MG63 (cell line): ENCODE results near the gene TEX261. TPM values are rescaled to one million over a fixed set of nuclear protein-coding genes. Genes with fewer than 3 reads are reported as not detected.
A peak's percentile ranks its signal among the peaks of the same experiment; 100 is the strongest.
"Not testable (repeated sequence)": the region's sequence is repeated elsewhere in the genome, so short reads cannot be mapped to it uniquely, and the experiment has no call there.

Experiments used
- DNase-seq: peaks from one replicate; pipeline ENCODE4 v3.0.0-alpha.2; 2020
- H3K27me3 ChIP-seq: fragments of 250-450 bp; sonication (Bioruptor Pico); 2 replicates; pipeline ENCODE4 v1.5.1; 2020; ENCODE audit warnings: mild to moderate bottlenecking, moderate library complexity
- H3K36me3 ChIP-seq: fragments of 250-450 bp; sonication (Bioruptor Pico); 2 replicates; pipeline ENCODE4 v1.5.1; 2020; ENCODE audit warnings: mild to moderate bottlenecking, moderate library complexity
- H3K4me3 ChIP-seq: fragments of 250-450 bp; sonication (Bioruptor Pico); 2 replicates; pipeline ENCODE4 v1.5.1; 2020; ENCODE audit warnings: mild to moderate bottlenecking, moderate library complexity
- H3K9me3 ChIP-seq: fragments of 250-450 bp; sonication (Bioruptor Pico); 2 replicates; pipeline ENCODE4 v1.5.1; 2020; ENCODE audit warnings: mild to moderate bottlenecking, moderate library complexity
- total RNA-seq: library from RNA; depleted of rRNA; stranded (reverse); fragments of >200 nt; shearing (Covaris generic); gene quantifications from 2 replicates; pipeline ENCODE4 v1.2.3, GENCODE V29; 2014; ENCODE audit warnings: low replicate concordance; rRNA removed

Gene TEX261
- 39.8 and 78.4 TPM in 2 replicates for total RNA-seq

DNA sequence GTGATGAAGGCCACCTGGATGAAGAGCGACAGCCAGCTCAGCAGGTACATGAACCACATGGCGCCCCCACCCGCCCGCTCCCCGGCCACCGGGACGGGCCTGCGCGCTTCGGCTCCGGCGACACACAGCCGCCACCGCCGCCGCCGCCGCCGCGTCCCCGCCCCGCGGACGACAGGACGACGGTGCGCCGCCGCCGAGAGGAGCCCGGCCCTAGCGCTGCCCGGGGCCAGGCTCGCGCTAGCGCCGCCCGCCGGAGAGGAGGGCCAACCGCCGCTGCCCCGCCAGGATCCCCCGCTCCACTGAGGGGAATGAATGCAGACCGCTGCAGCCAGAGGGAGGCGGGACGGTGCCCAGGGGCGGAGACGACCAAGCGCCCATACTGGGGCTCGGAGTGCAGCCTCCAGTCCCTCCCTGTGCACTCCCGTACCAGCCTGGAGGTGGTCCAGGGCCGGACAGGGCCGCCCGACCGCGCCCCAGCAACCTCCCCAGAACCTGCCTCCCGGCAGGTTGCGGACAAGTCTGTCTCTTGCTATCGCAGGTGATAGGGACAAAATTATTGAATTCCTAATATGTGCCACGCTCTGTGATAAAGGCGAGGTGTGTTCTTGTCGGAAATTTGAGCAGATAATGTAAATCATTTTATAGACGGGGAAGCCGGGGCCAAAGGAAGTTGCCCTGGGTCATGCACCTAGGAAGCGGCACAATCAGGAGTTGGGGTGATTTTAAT is at the start of gene TEX261:
TEX261 (minus strand) TSS at position 175 of the 727 bp plus-strand sequence; CDS start at position 59, 116 bp downstream.
- H3K27me3 ChIP-seq, result no peaks in the 10 kb centered on the region
- peak; percentile 92 for DNase-seq
- H3K36me3 ChIP-seq, result peaks cover 10% of the 10 kb centered on the region
- no peaks in the 10 kb centered on the region for H3K9me3 ChIP-seq
- H3K4me3 ChIP-seq, result peak within 1 kb of the TSS; percentile 91

DNA sequence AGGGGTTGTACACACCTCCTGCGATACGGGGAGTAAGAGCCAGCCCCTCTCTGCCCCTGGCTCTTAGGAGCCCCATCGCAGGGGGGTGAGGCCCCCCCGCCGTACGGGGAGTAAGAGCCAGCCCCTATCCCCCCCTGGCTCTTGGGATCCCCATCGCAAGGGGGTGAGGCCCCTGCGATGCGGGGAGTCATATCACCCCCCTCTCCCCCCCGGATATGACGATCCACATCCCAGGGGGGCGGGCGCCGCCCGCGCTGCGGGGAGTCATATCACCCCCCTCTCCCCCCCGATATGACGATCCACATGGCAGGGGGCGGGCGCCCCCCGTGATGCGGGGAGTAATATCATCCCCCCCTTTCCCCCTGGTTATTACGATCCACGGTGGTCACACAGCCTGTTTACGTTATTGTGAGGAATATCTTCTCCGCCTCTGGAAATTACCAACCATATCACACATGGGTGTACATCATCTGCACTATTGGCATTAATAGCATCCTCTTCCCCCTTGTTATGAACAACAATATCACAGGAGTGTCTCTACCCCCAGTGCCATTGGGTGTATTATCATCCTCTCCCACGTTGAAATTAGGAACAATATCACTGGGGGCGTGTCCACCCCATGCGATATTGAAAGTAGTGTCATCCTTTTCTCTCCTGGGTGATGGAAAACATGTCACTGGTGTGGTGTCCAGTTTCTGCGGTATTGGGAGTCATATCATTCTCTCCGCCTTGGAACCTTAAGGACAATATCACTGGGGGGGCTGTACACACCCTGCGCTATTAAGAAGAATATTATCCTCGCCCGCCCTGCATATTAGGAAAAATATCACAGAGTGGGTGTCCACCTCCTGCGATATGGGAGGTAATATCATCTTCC is 49.1 kb upstream of the TEX261 start:
- H3K36me3 ChIP-seq, result no peaks in the 10 kb centered on the region
- H3K9me3 ChIP-seq, result no peaks in the 10 kb centered on the region
- no peak overlapping the region for H3K4me3 ChIP-seq
- H3K27me3 ChIP-seq, result no peaks in the 10 kb centered on the region; the same call in 1 of the 2 replicates
- DNase-seq, result no peak

DNA sequence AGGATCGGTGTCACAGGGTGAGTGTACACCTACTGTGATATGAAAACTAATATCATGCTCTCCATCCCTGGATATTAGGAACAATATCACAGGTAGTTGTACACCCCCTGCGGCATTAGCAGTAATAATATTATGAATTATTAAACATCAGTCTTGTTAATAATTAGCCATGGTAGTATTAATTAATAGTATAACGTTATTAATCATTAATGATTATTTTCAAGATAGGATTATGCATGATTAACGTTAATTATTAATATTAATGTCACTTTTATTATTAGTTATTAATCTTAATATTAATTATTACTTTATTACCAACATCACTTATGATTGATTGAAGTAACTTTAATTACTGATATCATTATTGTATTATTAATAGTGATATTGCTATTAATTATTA is 47.6 kb upstream of the TEX261 start:
- no peaks in the 10 kb centered on the region for H3K36me3 ChIP-seq
- no peaks in the 10 kb centered on the region; the same call in 1 of the 2 replicates for H3K27me3 ChIP-seq
- DNase-seq, result no peak
- H3K9me3 ChIP-seq, result no peaks in the 10 kb centered on the region
- H3K4me3 ChIP-seq, result no peak overlapping the region

DNA sequence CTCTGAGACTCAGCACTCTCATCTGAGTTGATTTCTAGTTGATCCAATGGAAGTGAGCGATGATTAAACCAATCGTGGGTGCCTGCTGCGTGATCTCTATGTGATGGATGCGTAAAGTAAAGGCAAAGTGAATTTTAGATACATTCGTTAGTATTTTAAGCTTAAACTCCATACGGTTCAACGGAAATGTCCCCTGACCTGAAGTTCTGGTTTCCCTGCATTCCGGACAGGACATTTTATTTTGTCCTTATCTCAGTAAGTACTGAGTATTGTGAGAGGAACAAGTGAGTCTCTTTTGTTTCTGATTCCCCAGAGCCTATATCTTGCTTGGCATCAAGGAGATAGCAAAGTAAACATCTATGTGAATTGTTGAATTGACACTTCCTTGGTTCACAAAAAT is 41.6 kb upstream of the TEX261 start:
- DNase-seq, result not testable (repeated sequence)

DNA sequence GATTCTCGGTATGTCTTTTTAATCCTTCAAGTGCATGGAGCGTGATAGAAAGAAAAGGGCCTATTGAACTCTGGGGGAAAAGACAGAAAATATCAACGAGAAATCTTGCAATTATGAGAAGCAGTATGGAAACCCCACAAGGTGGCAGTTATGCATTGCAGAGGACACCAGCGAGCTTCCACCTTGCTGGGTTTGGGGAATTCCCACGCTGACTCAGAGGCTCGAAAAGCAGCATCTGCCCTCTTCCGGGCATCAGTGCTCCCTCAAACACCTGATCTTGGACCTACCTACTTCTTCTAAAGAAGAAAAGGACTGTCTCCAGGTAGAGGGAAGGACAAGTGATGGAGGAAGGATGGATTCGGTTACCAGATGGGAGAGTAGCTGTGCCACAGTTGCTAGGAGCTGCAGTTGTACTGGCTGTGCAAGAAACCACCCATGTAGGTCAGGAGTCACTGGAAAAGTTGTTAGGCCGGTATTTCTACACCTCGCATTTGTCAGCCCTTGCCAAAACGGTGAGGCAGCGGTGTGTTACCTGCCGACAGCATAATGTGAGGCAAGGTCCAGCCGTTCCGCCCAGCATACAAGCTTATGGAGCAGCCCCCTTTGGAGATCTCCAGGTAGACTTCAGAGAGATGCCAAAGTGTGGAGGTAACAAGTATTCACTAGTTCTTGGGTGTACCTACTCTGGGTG is 29.0 kb upstream of the TEX261 start:
- H3K36me3 ChIP-seq, H3K27me3 ChIP-seq, DNase-seq, H3K4me3 ChIP-seq, H3K9me3 ChIP-seq: not testable (repeated sequence)

More for the DNA sequence above, 41.6 kb upstream of the TEX261 start:
- H3K36me3 ChIP-seq, H3K27me3 ChIP-seq, H3K4me3 ChIP-seq, H3K9me3 ChIP-seq: not testable (repeated sequence)

DNA sequence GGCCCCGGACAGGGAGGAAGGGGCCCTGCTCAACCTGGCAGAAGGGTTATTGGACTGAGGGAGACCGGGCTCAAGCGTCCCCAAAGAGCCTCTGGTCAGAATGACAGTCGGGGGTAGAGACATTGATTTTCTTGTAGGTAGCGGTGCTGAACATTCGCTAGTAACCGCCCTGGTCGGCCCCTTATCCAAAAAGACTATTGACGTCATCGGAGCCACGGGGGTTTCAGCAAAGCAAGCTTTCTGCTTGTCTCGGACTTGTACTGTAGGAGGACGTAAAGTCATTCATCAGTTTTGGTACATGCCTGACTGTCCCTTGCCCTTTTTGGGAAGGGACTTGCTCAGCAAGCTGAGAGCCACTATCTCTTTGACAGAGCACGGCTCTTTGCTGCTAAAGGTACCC is 26.7 kb upstream of the TEX261 start:
- DNase-seq, H3K27me3 ChIP-seq, H3K9me3 ChIP-seq, H3K36me3 ChIP-seq, H3K4me3 ChIP-seq: not testable (repeated sequence)

DNA sequence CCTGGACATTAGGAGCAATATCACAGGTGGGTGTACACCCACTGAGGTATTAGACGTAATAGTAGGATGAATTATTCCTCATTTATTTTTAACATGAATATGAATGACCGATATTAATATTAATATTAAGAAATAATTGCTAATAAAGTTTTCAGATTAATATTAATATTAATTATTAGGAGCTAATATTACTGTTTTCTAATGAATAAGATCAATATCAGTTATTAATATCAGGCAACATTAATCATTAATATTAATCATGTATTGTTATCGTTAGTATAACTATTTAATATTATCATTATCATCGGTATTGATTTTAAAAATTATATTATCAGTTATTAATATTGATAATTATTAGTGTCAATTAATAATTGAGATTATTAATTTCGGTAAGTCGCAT is 25.3 kb upstream of the TEX261 start:
- not testable (repeated sequence) for H3K36me3 ChIP-seq, H3K27me3 ChIP-seq, DNase-seq, H3K9me3 ChIP-seq, H3K4me3 ChIP-seq

DNA sequence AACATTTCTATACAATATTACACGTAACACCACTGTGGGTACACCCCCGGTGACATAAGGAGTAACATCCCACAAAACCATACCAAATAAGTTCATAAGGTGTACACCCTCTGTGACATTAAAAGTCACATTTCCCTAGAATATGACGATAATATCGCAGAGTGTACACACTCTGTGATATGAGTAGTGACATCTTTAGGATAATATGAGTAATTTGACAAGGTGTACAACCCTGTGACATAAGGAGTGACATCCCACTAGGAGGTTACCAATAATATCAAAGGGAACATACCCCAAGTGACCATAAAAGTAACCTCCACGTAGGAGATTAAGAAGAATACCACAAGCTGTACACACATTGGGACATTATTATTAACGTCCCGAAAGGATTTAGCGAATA is 24.0 kb upstream of the TEX261 start:
- H3K27me3 ChIP-seq, result no peaks in the 10 kb centered on the region; the same call in 1 of the 2 replicates
- H3K36me3 ChIP-seq, result no peaks in the 10 kb centered on the region
- no peak overlapping the region for H3K4me3 ChIP-seq
- no peak for DNase-seq
- no peaks in the 10 kb centered on the region for H3K9me3 ChIP-seq

DNA sequence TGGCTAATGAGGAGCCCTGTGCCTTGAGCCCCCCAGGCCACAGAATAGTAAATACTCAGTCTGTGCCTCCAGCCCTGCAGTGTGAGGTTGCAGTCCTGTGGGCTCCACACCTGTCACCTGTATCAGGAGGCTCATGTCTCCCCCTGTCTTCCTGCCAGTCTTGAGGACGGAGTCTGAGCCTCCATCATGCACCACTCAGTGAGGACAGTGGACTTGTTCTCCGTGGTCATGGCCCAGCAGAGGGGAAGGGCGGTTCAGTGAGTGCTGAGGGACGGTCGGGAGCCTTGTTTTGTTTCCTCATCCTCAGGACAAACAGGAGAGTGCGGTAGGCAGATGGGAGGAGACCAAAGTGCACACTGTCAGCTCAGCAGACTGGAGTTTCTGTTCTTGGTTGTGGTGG is 17.1 kb upstream of the TEX261 start:
- H3K36me3 ChIP-seq, H3K9me3 ChIP-seq, H3K27me3 ChIP-seq, H3K4me3 ChIP-seq, DNase-seq: not testable (repeated sequence)

DNA sequence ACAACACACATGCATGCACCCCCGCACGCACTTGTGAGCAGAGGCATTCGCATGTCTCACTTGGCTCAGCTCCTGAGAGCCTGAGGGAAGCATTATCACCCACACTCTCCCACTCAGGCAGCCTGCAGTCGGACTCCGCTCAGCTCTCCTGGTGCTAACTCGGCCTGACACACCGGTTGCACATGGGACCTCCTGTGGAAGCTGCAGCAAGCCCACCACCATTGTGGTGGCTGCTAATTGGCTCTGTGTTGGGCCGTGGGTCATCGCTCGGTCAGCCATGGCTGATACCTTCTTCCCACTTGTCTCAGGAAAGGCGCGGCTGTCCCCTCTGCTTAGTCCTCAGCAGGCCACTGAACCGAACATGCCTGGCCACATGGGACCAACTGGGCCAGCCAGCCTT is 13.7 kb upstream of the TEX261 start:
- Histone ChIP-seq H3K36me3 (no peaks in the 10 kb centered on the region), H3K27me3 (peaks cover 4% of the 10 kb centered on the region; the same call in 1 of the 2 replicates), H3K4me3 (no peak overlapping the region), H3K9me3 (no peaks in the 10 kb centered on the region)
- DNase-seq, result no peak

DNA sequence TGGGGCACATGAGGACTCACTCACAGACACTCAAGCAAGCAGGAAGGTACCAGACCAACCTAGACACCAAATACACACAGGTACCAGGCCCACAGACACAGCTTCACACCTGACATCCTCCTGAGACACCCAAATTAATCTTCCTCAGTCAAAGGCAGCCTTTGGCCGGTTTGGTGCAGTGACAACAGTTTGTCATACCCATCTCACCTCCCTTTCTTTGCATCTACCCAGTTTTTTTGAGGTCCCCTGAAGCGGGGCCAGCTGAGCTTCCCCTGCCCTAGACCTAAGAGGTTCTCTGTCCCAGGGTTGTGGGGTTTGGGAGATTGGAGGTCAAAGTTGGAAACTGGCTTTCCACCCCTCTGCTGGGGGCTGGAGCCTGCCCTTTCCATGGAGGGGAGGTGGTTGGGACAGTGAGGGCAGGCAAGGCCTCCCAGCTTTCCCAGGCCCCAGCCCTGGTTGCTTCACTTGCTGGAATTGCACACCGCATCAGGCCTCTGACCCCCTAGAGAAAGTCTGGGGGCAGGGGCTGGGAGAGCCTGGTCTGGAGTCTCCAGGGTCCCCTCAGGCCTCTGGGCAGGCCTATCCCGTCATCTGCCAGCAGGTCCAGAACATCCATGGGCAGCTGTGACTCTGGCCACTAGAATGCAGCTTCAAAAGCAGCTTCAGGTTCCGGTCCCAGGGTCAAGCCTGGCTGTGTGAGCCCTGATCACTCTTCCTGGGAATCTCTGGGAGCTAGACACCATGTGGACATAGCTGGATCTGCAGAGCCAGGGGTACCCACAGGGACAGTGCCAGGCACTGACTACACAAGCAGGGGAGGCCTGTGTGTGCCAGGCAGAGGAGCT is 12.5 kb upstream of the TEX261 start:
- DNase-seq, result no peak
- Histone ChIP-seq H3K9me3 (no peaks in the 10 kb centered on the region), H3K27me3 (peaks cover 3% of the 10 kb centered on the region; the same call in 1 of the 2 replicates), H3K36me3 (no peaks in the 10 kb centered on the region), H3K4me3 (no peak overlapping the region)

DNA sequence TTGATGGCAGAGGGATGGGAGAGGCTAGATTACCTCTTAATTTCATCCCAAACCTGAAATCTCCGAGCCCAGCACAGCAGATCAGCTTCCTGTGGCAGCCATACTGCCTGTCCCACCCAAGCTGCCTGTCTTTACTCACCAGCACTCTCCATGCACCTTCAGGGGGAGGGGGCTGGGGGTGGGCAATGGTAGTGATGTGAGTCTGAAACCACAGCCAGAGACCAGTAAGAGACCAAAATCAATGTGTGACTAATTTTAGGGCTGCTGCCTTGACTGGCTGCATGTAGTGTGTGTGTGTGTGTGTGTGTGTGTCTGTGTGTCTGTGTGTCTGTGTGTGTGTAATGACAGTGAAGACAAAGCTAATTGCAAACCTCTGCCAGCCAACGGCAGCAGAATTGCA is 11.7 kb upstream of the TEX261 start:
- H3K4me3 ChIP-seq, result no peak overlapping the region
- no peaks in the 10 kb centered on the region for H3K9me3 ChIP-seq
- peaks cover 2% of the 10 kb centered on the region; the same call in 1 of the 2 replicates for H3K27me3 ChIP-seq
- no peaks in the 10 kb centered on the region for H3K36me3 ChIP-seq
- no peak for DNase-seq

DNA sequence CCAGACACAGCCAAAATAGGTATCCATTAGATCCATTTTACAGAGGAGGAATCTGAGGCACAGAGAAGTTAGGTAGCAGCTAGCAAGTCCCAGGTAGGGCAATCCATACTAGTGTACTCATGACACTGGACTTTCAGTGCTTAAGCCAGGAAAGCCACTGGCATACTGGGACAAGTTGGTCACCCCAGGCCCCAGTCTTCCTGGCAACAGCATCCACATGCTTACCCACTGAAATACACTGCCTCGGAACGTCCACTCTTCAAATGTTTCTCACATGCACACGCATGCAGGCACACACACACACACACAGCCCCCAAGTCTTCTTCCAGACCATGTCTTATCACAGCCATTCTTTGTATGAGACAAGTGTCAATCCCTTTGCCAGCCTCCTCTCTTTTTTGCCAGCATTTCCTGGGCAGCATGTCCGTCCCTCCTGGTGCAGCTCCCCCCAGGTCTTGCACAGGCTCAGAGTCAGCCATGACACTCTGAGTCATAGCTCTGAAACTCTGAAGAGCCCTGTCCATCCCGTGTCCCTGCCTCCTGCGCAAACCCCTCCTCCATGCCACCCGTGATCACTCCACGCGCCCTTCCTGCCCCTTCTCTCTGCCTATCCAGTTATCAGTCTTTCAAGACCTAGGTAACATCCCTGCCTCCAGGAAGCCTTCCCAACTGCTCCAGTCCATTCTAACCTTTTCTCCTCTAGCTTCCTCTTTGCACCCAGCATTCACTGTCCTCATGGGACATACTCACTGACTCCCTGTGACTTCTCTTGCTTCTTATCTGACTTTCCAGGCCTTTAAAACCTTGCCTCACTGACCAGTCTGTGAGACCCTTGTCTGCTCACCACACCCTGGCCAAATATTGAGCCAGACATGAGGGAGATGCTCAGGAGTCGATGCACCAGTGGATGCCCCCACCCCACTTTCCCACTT is 10.9 kb upstream of the TEX261 start:
- Histone ChIP-seq H3K9me3 (no peaks in the 10 kb centered on the region), H3K36me3 (no peaks in the 10 kb centered on the region), H3K4me3 (no peak overlapping the region), H3K27me3 (peaks cover 2% of the 10 kb centered on the region; the same call in 1 of the 2 replicates)
- DNase-seq, result no peak

DNA sequence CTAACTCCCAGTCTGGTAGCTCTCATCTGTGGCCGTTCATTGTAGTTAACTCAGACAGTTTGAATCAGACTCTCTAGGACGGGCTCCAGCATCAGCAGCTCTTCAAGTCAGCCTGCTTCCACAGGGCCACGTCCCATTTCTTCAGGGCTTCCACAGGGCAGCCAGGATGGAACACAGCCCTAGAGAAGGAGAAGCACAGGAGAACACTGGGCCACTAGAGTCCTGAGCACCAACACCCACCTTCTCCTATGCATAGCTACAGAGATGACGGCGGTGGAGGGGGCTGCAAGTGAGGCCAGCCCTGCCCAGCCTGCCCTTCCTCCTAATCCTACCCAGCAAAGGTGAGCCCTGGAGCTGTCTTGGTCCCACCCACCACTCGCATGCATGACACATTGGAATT is 10.2 kb upstream of the TEX261 start:
- H3K36me3 ChIP-seq, result no peaks in the 10 kb centered on the region
- H3K4me3 ChIP-seq, result no peak overlapping the region
- H3K9me3 ChIP-seq, result no peaks in the 10 kb centered on the region
- peaks cover 2% of the 10 kb centered on the region; the same call in 1 of the 2 replicates for H3K27me3 ChIP-seq
- DNase-seq, result no peak

DNA sequence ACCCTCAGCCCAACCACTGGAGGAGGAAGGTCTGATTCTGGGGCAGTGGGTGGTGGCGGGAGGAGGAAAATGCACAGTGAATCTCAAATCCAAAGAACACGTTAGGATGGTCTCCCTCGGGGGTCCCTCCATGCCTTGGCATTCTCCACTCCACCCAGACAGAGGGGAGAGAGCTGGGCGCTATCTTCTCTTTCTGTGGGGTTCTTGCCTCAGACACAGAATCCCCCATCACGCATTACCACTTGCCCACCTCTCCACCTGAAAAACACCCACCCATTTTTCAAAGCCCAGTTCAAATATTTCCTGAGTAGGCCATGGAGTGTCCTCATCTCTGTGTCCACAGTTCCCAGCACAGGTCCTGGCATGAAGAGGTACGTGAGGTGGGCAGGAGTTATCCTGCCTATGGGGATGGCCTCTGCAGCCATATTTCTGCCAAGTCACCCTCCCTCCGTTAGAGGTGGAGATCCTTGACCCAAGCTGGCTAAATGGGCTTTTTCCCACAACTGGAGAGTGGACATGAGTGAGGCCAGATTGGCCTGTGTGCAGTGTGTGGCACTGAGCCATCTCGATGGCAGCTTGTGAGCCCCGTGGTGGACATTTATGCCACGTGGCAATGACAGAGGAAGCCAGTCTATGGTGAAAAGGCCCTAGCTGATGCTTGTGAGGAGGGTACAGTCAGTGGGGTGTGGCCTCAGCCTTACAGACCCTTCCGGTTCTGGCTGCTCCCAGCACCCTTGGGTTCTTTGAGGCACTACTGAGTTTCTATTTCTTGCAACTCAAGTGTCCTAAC is 9.5 kb upstream of the TEX261 start:
- Histone ChIP-seq H3K4me3 (no peak overlapping the region), H3K27me3 (no peaks in the 10 kb centered on the region), H3K9me3 (no peaks in the 10 kb centered on the region), H3K36me3 (no peaks in the 10 kb centered on the region)
- DNase-seq, result no peak
